Measurements from ENCODE around the gene GALR1. TPM values are rescaled to one million over a fixed set of nuclear protein-coding genes. Genes with fewer than 3 reads are reported as not detected.

Gene GALR1
- total RNA-seq, 1 experiment from 2014 or later: not detected

DNA sequence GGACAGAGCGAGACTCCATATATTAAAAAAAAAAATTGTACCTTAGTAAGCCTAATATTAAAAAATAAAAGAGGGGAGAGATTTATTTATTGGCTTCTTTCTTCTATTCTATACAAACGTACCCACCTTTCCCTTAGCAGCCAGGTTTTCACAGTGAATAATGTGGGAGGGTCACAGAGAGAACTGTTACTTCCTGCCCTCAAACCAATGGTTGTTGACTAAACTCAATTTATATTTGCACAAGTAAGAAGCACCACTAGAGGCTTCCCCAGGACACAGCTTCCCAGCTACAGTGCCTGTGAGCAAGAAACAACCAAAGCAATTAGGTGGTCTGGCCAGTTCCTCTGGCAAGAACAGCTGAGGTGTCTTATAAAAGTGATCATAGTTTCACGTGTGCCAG lies 28.9 kb upstream of the GALR1 start:
- Mint-ChIP-seq H3K4me3 (ENCODE audit: unreplicated experiment) (no peak overlapping the region), H3K4me1 (ENCODE audit: low read depth, unreplicated experiment) (no peaks in the 10 kb centered on the region), H3K27me3 (ENCODE audit: insufficient read depth, unreplicated experiment) (no peaks in the 10 kb centered on the region), H3K27ac (ENCODE audit: unreplicated experiment) (no peak overlapping the region), H3K36me3 (ENCODE audit: insufficient read depth, unreplicated experiment) (no peaks in the 10 kb centered on the region), H3K9me3 (ENCODE audit: unreplicated experiment) (no peaks in the 10 kb centered on the region)
- H3K4me1 ChIP-seq: no peaks in the 10 kb centered on the region
- POLR2A ChIA-PET: no interaction called here
- intact Hi-C loops (cut with micrococcal nuclease; ENCODE audit: unreplicated experiment): no loop called here
- CTCF ChIA-PET: no interaction called here
- DNase-seq: no peak
- TF ChIP-seq, protein P1, sequence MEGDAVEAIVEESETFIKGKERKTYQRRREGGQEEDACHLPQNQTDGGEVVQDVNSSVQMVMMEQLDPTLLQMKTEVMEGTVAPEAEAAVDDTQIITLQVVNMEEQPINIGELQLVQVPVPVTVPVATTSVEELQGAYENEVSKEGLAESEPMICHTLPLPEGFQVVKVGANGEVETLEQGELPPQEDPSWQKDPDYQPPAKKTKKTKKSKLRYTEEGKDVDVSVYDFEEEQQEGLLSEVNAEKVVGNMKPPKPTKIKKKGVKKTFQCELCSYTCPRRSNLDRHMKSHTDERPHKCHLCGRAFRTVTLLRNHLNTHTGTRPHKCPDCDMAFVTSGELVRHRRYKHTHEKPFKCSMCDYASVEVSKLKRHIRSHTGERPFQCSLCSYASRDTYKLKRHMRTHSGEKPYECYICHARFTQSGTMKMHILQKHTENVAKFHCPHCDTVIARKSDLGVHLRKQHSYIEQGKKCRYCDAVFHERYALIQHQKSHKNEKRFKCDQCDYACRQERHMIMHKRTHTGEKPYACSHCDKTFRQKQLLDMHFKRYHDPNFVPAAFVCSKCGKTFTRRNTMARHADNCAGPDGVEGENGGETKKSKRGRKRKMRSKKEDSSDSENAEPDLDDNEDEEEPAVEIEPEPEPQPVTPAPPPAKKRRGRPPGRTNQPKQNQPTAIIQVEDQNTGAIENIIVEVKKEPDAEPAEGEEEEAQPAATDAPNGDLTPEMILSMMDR (IDR thresholded peaks at IDR 0.05; ENCODE audit: insufficient read depth in 1 of 2, low read depth in 1 of 2, low read length in 1 of 2, severe bottlenecking in 1 of 2, unreplicated experiment in 1 of 2): no peak
- no peak overlapping the region for H3K4me3 ChIP-seq (ENCODE audit: low read depth, low read length)
- H3K27me3 ChIP-seq (replicated peaks; ENCODE audit: control insufficient read depth, insufficient read depth, low read length): no peaks in the 10 kb centered on the region
- no peaks in the 10 kb centered on the region for H3K9me3 ChIP-seq
- BruUV-seq (replicated peaks): no TSS peak
- H3K36me3 ChIP-seq (ENCODE audit: control insufficient read depth, insufficient read depth, low read length): no peaks in the 10 kb centered on the region

DNA sequence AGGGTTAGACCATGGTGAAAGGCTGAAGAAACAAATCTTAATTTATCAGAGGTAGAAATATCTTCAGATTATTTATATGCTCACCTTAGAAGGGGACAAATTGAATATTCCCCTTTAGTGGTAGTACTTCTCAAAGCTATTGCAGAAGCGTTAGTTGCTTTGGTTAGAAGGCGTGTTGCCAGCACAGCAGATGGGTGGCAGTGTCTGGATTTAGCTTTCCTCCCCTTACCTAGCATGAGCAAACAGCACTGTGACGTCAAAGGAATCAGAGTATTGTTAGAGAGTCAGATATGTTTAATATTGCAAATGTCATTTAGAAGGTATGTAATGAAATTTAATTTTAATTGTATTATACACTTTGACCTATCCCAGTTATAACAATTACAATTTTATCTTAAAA lies 27.2 kb upstream of the GALR1 start:
- Mint-ChIP-seq H3K36me3 (ENCODE audit: insufficient read depth, unreplicated experiment) (no peaks in the 10 kb centered on the region), H3K4me1 (ENCODE audit: low read depth, unreplicated experiment) (no peaks in the 10 kb centered on the region), H3K27ac (ENCODE audit: unreplicated experiment) (no peak overlapping the region), H3K9me3 (ENCODE audit: unreplicated experiment) (peaks cover 4% of the 10 kb centered on the region), H3K4me3 (ENCODE audit: unreplicated experiment) (no peak overlapping the region), H3K27me3 (ENCODE audit: insufficient read depth, unreplicated experiment) (peaks cover 2% of the 10 kb centered on the region)
- BruUV-seq (replicated peaks): no TSS peak
- TF ChIP-seq, protein P1 (IDR thresholded peaks at IDR 0.05; ENCODE audit: insufficient read depth in 1 of 2, low read depth in 1 of 2, low read length in 1 of 2, severe bottlenecking in 1 of 2, unreplicated experiment in 1 of 2): no peak
- CTCF ChIA-PET: no interaction called here
- POLR2A ChIA-PET: no interaction called here
- no peaks in the 10 kb centered on the region for H3K4me1 ChIP-seq
- H3K36me3 ChIP-seq (ENCODE audit: control insufficient read depth, insufficient read depth, low read length): no peaks in the 10 kb centered on the region
- H3K9me3 ChIP-seq: no peaks in the 10 kb centered on the region
- DNase-seq: no peak
- intact Hi-C loops (cut with micrococcal nuclease; ENCODE audit: unreplicated experiment): no loop called here
- H3K4me3 ChIP-seq (ENCODE audit: low read depth, low read length): no peak overlapping the region
- no peaks in the 10 kb centered on the region for H3K27me3 ChIP-seq (replicated peaks; ENCODE audit: control insufficient read depth, insufficient read depth, low read length)

DNA sequence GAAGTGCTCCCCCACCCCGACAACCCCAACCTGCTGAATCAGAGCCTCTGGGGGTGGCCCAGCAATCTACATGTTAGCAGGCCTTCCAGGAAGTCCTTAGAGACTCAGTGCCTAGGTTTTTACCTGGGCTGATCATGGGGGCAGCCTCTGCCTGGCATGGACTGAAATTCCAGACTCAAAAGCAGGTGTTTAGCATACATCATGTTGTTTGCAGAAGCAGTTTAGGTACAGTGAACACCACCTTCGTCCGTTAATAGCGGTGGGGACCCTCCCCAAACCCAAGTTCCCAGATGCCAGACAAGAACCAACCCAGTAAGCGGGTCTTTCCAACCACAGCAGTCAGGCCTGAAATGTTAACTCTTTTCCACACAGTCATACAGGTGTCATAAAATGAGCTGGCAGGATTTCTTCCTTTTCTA lies 26.4 kb upstream of the GALR1 start:
- Mint-ChIP-seq H3K36me3 (ENCODE audit: insufficient read depth, unreplicated experiment) (no peaks in the 10 kb centered on the region), H3K4me1 (ENCODE audit: low read depth, unreplicated experiment) (no peaks in the 10 kb centered on the region), H3K4me3 (ENCODE audit: unreplicated experiment) (no peak overlapping the region), H3K27ac (ENCODE audit: unreplicated experiment) (no peak overlapping the region), H3K27me3 (ENCODE audit: insufficient read depth, unreplicated experiment) (peaks cover 7% of the 10 kb centered on the region), H3K9me3 (ENCODE audit: unreplicated experiment) (peaks cover 10% of the 10 kb centered on the region)
- Histone ChIP-seq H3K4me1 (no peaks in the 10 kb centered on the region), H3K27me3 (replicated peaks; ENCODE audit: control insufficient read depth, insufficient read depth, low read length) (no peaks in the 10 kb centered on the region), H3K36me3 (ENCODE audit: control insufficient read depth, insufficient read depth, low read length) (no peaks in the 10 kb centered on the region), H3K4me3 (ENCODE audit: low read depth, low read length) (no peak overlapping the region), H3K9me3 (no peaks in the 10 kb centered on the region)
- ChIA-PET CTCF (no interaction called here), POLR2A (no interaction called here)
- BruUV-seq (replicated peaks): no TSS peak
- intact Hi-C loops (cut with micrococcal nuclease; ENCODE audit: unreplicated experiment): no loop called here
- no peak for DNase-seq
- TF ChIP-seq, protein P1 (IDR thresholded peaks at IDR 0.05; ENCODE audit: insufficient read depth in 1 of 2, low read depth in 1 of 2, low read length in 1 of 2, severe bottlenecking in 1 of 2, unreplicated experiment in 1 of 2): no peak

Measured in Caco-2 (cell line).